Mesenchymal stem cell (in vitro differentiated cells and primary cell): ENCODE results near the gene GATM.

Experiments used
- DNase-seq: peaks from one replicate; pipeline ENCODE4 v3.0.0-alpha.2; 2013
- H2AFZ ChIP-seq: one replicate; pipeline ENCODE4 v1.6.1; 2013; ENCODE audit warnings: low read depth, mild to moderate bottlenecking, control low read depth, inconsistent platforms, low read length, moderate library complexity
- H2AK5ac ChIP-seq: 2 replicates; pipeline ENCODE4 v1.6.1; 2013; ENCODE audit warnings: low read length, moderate library complexity, mild to moderate bottlenecking, inconsistent platforms; ENCODE audit not compliant: severe bottlenecking
- H2BK120ac ChIP-seq: one replicate; pipeline ENCODE4 v1.6.1; 2013; ENCODE audit warnings: low read depth, mild to moderate bottlenecking, inconsistent platforms, low read length, moderate library complexity
- H2BK12ac ChIP-seq, 2 experiments: one replicate each; pipeline ENCODE4 v1.6.1; 2013; ENCODE audit warnings: inconsistent platforms in 2 of 2, low read length in 2 of 2, mild to moderate bottlenecking in 2 of 2, moderate library complexity in 2 of 2, control low read depth in 1 of 2
- H2BK15ac ChIP-seq: one replicate; pipeline ENCODE4 v1.6.1; 2013; ENCODE audit warnings: mild to moderate bottlenecking, low read depth, inconsistent platforms; ENCODE audit not compliant: poor library complexity, severe bottlenecking
- H2BK5ac ChIP-seq: 2 replicates; pipeline ENCODE4 v1.6.1; 2013; ENCODE audit warnings: low read depth, mild to moderate bottlenecking, low read length, control low read depth, inconsistent platforms; ENCODE audit not compliant: poor library complexity, severe bottlenecking
- H3K14ac ChIP-seq, 2 experiments: one replicate each; pipeline ENCODE4 v1.6.1; 2013; ENCODE audit warnings: inconsistent platforms in 2 of 2, low read length in 2 of 2, control low read depth in 1 of 2, mild to moderate bottlenecking in 1 of 2, moderate library complexity in 1 of 2
- H3K18ac ChIP-seq, 2 experiments: one replicate each; pipeline ENCODE4 v1.6.1; 2013; ENCODE audit warnings: inconsistent platforms in 2 of 2, low read length in 2 of 2, control low read depth in 1 of 2, low read depth in 1 of 2, mild to moderate bottlenecking in 1 of 2
- H3K23ac ChIP-seq, 2 experiments: one replicate each; pipeline ENCODE4 v1.6.1; 2013; ENCODE audit warnings: inconsistent platforms in 2 of 2, low read length in 2 of 2, mild to moderate bottlenecking in 2 of 2, moderate library complexity in 2 of 2, control low read depth in 1 of 2
- H3K27ac ChIP-seq: 2 replicates; pipeline ENCODE4 v1.5.1; 2013; ENCODE audit warnings: mild to moderate bottlenecking, moderate library complexity, low read length, control low read depth, inconsistent platforms; ENCODE audit not compliant: poor library complexity, severe bottlenecking
- H3K27me3 ChIP-seq, 2 experiments: 2 replicates each; pipeline versions ENCODE4 v1.6.1 to v1.7.0; 2013; ENCODE audit warnings: low read length in 2 of 2, mild to moderate bottlenecking in 2 of 2, moderate library complexity in 2 of 2, control low read depth in 1 of 2, inconsistent platforms in 1 of 2; ENCODE audit not compliant: control insufficient read depth in 1 of 2, insufficient read depth in 1 of 2
- H3K36me3 ChIP-seq, 2 experiments: 2 replicates each; pipeline versions ENCODE4 v1.6.1 to v1.7.0; 2013; ENCODE audit warnings: low read length in 2 of 2, control low read depth in 1 of 2, inconsistent platforms in 1 of 2, low read depth in 1 of 2, mild to moderate bottlenecking in 1 of 2; ENCODE audit not compliant: insufficient read depth in 2 of 2, control insufficient read depth in 1 of 2
- H3K4ac ChIP-seq, 2 experiments: one replicate each; pipeline ENCODE4 v1.6.1; 2013; ENCODE audit warnings: inconsistent platforms in 2 of 2, low read length in 2 of 2, mild to moderate bottlenecking in 2 of 2, moderate library complexity in 2 of 2, control low read depth in 1 of 2, low read depth in 1 of 2
- H3K4me1 ChIP-seq: 2 replicates; pipeline ENCODE4 v1.6.1; 2013; ENCODE audit warnings: low read depth, low read length, control low read depth; ENCODE audit not compliant: control insufficient read depth, insufficient read depth
- H3K4me2 ChIP-seq: 2 replicates; pipeline ENCODE4 v1.6.1; 2013; ENCODE audit warnings: low read length, mild to moderate bottlenecking, inconsistent platforms; ENCODE audit not compliant: poor library complexity, severe bottlenecking
- H3K4me3 ChIP-seq, 2 experiments: 2 replicates each; pipeline versions ENCODE4 v1.5.1 to v1.7.0; 2013; ENCODE audit warnings: low read length in 2 of 2, mild to moderate bottlenecking in 2 of 2, control low read depth in 1 of 2, low read depth in 1 of 2; ENCODE audit not compliant: insufficient read depth in 1 of 2
- H3K79me1 ChIP-seq: replicated peaks from 2 replicates; pipeline ENCODE4 v1.6.1; 2013; ENCODE audit warnings: mild to moderate bottlenecking, control low read depth, low read length, inconsistent platforms; ENCODE audit not compliant: poor library complexity, severe bottlenecking
- H3K9ac ChIP-seq: 2 replicates; pipeline ENCODE4 v1.7.0; 2013; ENCODE audit warnings: mild to moderate bottlenecking, low read length, moderate library complexity
- H3K9me3 ChIP-seq: 2 replicates; pipeline ENCODE4 v1.7.0; 2013; ENCODE audit warnings: mild to moderate bottlenecking, low read length; ENCODE audit not compliant: control insufficient read depth
- H4K8ac ChIP-seq: one replicate; pipeline ENCODE4 v1.6.1; 2013; ENCODE audit warnings: inconsistent platforms, mild to moderate bottlenecking, low read length, moderate library complexity
- H4K91ac ChIP-seq: one replicate; pipeline ENCODE4 v1.6.1; 2013; ENCODE audit warnings: mild to moderate bottlenecking, low read length, inconsistent platforms
- WGBS: methylation state at CpG from one replicate; pipeline ENCODE4 v1.1.7; 2013; ENCODE audit warnings: mixed read lengths; 5-methylcytosine and 5-hydroxymethylcytosine counted together

GATM gene

GRCh38 chr15:45326741-45327140, 51.6 kb downstream of the GATM start:
- Histone ChIP-seq H4K8ac (no peak overlapping the region), H3K4me1 (no peaks in the 10 kb centered on the region), H3K4me3 (no peak overlapping the region), H2AK5ac (no peak overlapping the region), H4K91ac (no peak overlapping the region), H3K36me3 (no peaks in the 10 kb centered on the region), H3K9me3 (no peaks in the 10 kb centered on the region), H3K18ac (no peak overlapping the region), H3K14ac (no peak overlapping the region), H3K9ac (no peak overlapping the region), H3K79me1 (no peaks in the 10 kb centered on the region), H2BK15ac (no peak overlapping the region), H3K4me2 (no peak overlapping the region), H3K27me3 (peaks cover 10 to 26% of the 10 kb centered on the region in 2 experiments), H2BK5ac (no peak overlapping the region), H3K23ac (no peak overlapping the region), H2BK120ac (no peak overlapping the region), H2BK12ac (no peak overlapping the region), H3K27ac (no peak overlapping the region), H2AFZ (no peak overlapping the region), H3K4ac (no peak overlapping the region)
- WGBS, result 60% methylated on average over 7 of the region's 7 CpGs
- no peak for DNase-seq

- no peak overlapping the region for H3K27ac ChIP-seq
- no peak for DNase-seq
- no peak overlapping the region for H2AFZ ChIP-seq
- no peaks in the 10 kb centered on the region for H3K4me1 ChIP-seq
- no peak overlapping the region for H3K4me2 ChIP-seq
- no peak overlapping the region for H2BK5ac ChIP-seq
- H3K4me3 ChIP-seq, result no peak overlapping the region
- H2BK12ac ChIP-seq, result no peak overlapping the region
- no peak overlapping the region for H4K91ac ChIP-seq
- no peaks in the 10 kb centered on the region for H3K79me1 ChIP-seq
- H3K27me3 ChIP-seq, result peaks cover 6 to 29% of the 10 kb centered on the region in 2 experiments
- H2BK120ac ChIP-seq, result no peak overlapping the region
- no peak overlapping the region for H3K4ac ChIP-seq
- no peaks in the 10 kb centered on the region for H3K9me3 ChIP-seq
- H3K9ac ChIP-seq, result no peak overlapping the region
- H4K8ac ChIP-seq, result no peak overlapping the region
- H3K18ac ChIP-seq, result no peak overlapping the region
- no peak overlapping the region for H2BK15ac ChIP-seq
- WGBS, result 66% methylated on average over 5 of the region's 5 CpGs
- H3K14ac ChIP-seq, result no peak overlapping the region
- H3K36me3 ChIP-seq, result no peaks in the 10 kb centered on the region
- H2AK5ac ChIP-seq, result no peak overlapping the region
- H3K23ac ChIP-seq, result no peak overlapping the region
Observed at GRCh38 chr15:45326280-45326679, 52.1 kb downstream of the GATM start.

DNA sequence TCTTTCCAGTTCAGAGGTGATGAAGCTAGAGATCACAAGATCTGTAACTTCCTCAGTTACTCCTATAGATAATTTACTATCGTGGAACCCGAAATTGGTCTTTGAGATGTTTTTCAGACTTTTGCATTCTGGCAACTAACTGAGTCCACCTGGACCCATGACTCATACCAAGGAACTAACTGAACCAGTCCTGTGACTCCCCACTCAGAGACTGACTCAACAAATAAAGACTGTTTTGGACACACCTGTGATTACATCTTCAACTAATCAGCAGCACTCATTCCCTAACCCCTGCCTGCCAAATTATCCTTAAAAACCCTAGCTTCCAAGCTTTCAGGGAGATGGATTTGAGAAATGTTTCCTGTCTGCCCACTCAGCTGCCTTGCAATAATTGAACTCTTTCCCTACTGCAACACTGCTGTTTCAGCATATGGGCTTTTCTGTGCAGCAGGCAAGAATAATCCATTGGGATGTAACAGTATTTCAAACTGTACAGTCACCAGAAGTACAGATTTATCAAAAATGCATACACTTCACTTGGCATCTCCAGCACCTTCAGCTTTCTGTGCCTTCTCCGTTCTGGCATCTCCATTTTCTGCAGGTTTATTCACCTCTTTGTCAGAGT, 57.7 kb downstream of the GATM start:
- H4K8ac ChIP-seq, result no peak overlapping the region
- WGBS, result 78% methylated on average over 3 of the region's 3 CpGs

GRCh38 chr15:45319472-45320214, 58.7 kb downstream of the GATM start:
- Histone ChIP-seq H2BK5ac (no peak overlapping the region), H3K79me1 (no peaks in the 10 kb centered on the region), H3K18ac (no peak overlapping the region), H2BK120ac (no peak overlapping the region), H3K4me1 (no peaks in the 10 kb centered on the region), H3K23ac (no peak overlapping the region), H2AFZ (no peak overlapping the region), H2AK5ac (no peak overlapping the region), H4K8ac (no peak overlapping the region), H3K27me3 (peaks cover 0 to 22% of the 10 kb centered on the region in 2 experiments), H2BK15ac (no peak overlapping the region), H3K36me3 (no peaks in the 10 kb centered on the region), H3K14ac (no peak overlapping the region), H2BK12ac (no peak overlapping the region), H4K91ac (no peak overlapping the region), H3K9ac (no peak overlapping the region), H3K27ac (no peak overlapping the region), H3K4me2 (no peak overlapping the region), H3K4me3 (no peak overlapping the region), H3K9me3 (no peaks in the 10 kb centered on the region), H3K4ac (no peak overlapping the region)
- WGBS, result 85% methylated on average over 5 of the region's 7 CpGs
- DNase-seq, result no peak

More for the DNA sequence above, 57.7 kb downstream of the GATM start:
- no peak overlapping the region for H3K4ac ChIP-seq
- peaks cover 0 to 22% of the 10 kb centered on the region in 2 experiments for H3K27me3 ChIP-seq
- no peak overlapping the region for H4K91ac ChIP-seq
- no peaks in the 10 kb centered on the region for H3K9me3 ChIP-seq
- H2BK15ac ChIP-seq, result no peak overlapping the region
- H3K14ac ChIP-seq, result no peak overlapping the region
- no peak for DNase-seq
- H3K23ac ChIP-seq, result no peak overlapping the region
- H3K4me3 ChIP-seq, result no peak overlapping the region
- no peak overlapping the region for H3K9ac ChIP-seq
- no peaks in the 10 kb centered on the region for H3K36me3 ChIP-seq
- no peak overlapping the region for H3K27ac ChIP-seq
- no peak overlapping the region for H2AK5ac ChIP-seq
- H3K18ac ChIP-seq, result no peak overlapping the region
- H3K79me1 ChIP-seq, result no peaks in the 10 kb centered on the region
- H3K4me1 ChIP-seq, result no peaks in the 10 kb centered on the region
- no peak overlapping the region for H2BK120ac ChIP-seq
- no peak overlapping the region for H2AFZ ChIP-seq
- no peak overlapping the region for H3K4me2 ChIP-seq
- no peak overlapping the region for H2BK5ac ChIP-seq
- no peak overlapping the region for H2BK12ac ChIP-seq
